Stimulated activated CD4-positive, alpha-beta T cell treated with anti-CD3 and anti-CD28 coated beads, Interleukin-4, amount 100 ng/mL, for 48 hours (primary cell): ENCODE results near the gene MACROD1.

Experiments
- DNase-seq, 2 donors: peaks; one replicate each; pipeline ENCODE4 v3.0.0-alpha.2; 2020; ENCODE audit warnings: low read depth in 2 of 2

The MACROD1 gene

GRCh38 chr11:63961608-63962412 is 204.1 kb downstream of the MACROD1 start:
- no peak for DNase-seq

- no peak for DNase-seq
These were observed 207.9 kb downstream of the MACROD1 start for GRCh38 chr11:63958008-63958407.

- no peak for DNase-seq
These were observed 213.3 kb downstream of the MACROD1 start for GRCh38 chr11:63952570-63952969.

GRCh38 chr11:63951779-63952536 is 214.0 kb downstream of the MACROD1 start:
- no peak for DNase-seq
